Activated CD8-positive, alpha-beta T cell treated with anti-CD3 and anti-CD28 coated beads, Interleukin-2, amount 10 ng/mL, durations not matched to agents 7 days and 5 days (primary cell): Measurements from ENCODE around the gene NFIA. TPM values are rescaled to one million over a fixed set of nuclear protein-coding genes. Genes with fewer than 3 reads are reported as not detected.

Experiments used
- ATAC-seq: fragments of 150-1000 bp; cut with Tn5 transposase; one replicate; pipeline ENCODE4 v1.10.0; 2021; ENCODE audit warnings: moderate library complexity
- CTCF ChIA-PET: fragments of 350-600 bp; sonication (Branson Sonifier 250); formaldehyde crosslinking; loops from one replicate; lab custom pipeline; 2021; ENCODE audit warnings: antibody characterized with exemption; lab: Charles Lee
- POLR2A ChIA-PET: fragments of 350-600 bp; sonication (Branson Sonifier 250); formaldehyde crosslinking; loops from one replicate; lab custom pipeline; 2021; ENCODE audit warnings: antibody characterized with exemption; lab: Charles Lee
- DNase-seq: peaks from one replicate; pipeline ENCODE4 v3.0.0-alpha.2; 2020
- H3K27ac Mint-ChIP-seq: one replicate; pipeline ENCODE4 v1.8.0; 2021; ENCODE audit warnings: mild to moderate bottlenecking, mixed read lengths
- H3K27me3 Mint-ChIP-seq: one replicate; pipeline ENCODE4 v1.8.0; 2021; ENCODE audit warnings: low read depth, mixed read lengths
- H3K36me3 Mint-ChIP-seq: one replicate; pipeline ENCODE4 v1.8.0; 2021; ENCODE audit warnings: low read depth, mixed read lengths
- H3K4me1 Mint-ChIP-seq: one replicate; pipeline ENCODE4 v1.8.0; 2021; ENCODE audit warnings: low read depth, mixed read lengths
- H3K4me3 Mint-ChIP-seq: one replicate; pipeline ENCODE4 v1.8.0; 2021; ENCODE audit warnings: mild to moderate bottlenecking, mixed read lengths
- H3K9me3 Mint-ChIP-seq: one replicate; pipeline ENCODE4 v1.8.0; 2022; ENCODE audit warnings: mixed read lengths; ENCODE audit not compliant: insufficient read depth
- total RNA-seq, 2 experiments: library from RNA; stranded (reverse); gene quantifications; one replicate each; pipeline ENCODE4 v1.2.3, GENCODE V29; 2021

NFIA gene
- total RNA-seq, 2 experiments from 2014 or later, result 0.66 to 0.78 TPM

- ChIA-PET CTCF (no interaction called here), POLR2A (no interaction called here)
- ATAC-seq (no peak), DNase-seq (no peak)
- H3K9me3 Mint-ChIP-seq, result no peaks in the 10 kb centered on the region
- no peak overlapping the region for H3K27ac Mint-ChIP-seq
- peaks cover 3% of the 10 kb centered on the region for H3K27me3 Mint-ChIP-seq
- H3K4me3 Mint-ChIP-seq, result no peak overlapping the region
- H3K36me3 Mint-ChIP-seq, result no peaks in the 10 kb centered on the region
- H3K4me1 Mint-ChIP-seq, result no peaks in the 10 kb centered on the region
Measured at GRCh38 chr1:61469365-61469764, 387.0 kb downstream of the NFIA start.

GRCh38 chr1:61472876-61473275 lies 390.5 kb downstream of the NFIA start:
- no peaks in the 10 kb centered on the region for H3K4me1 Mint-ChIP-seq
- H3K27me3 Mint-ChIP-seq, result peaks cover 3% of the 10 kb centered on the region
- no peaks in the 10 kb centered on the region for H3K36me3 Mint-ChIP-seq
- no peak for ATAC-seq
- no peak overlapping the region for H3K4me3 Mint-ChIP-seq
- ChIA-PET POLR2A (no interaction called here), CTCF (no interaction called here)
- no peaks in the 10 kb centered on the region for H3K9me3 Mint-ChIP-seq
- DNase-seq, result no peak
- no peak overlapping the region for H3K27ac Mint-ChIP-seq

- ChIA-PET CTCF (no interaction called here), POLR2A (no interaction called here)
- DNase-seq, result no peak
- H3K9me3 Mint-ChIP-seq, result no peaks in the 10 kb centered on the region
- no peaks in the 10 kb centered on the region for H3K4me1 Mint-ChIP-seq
- H3K4me3 Mint-ChIP-seq, result no peak overlapping the region
- H3K27ac Mint-ChIP-seq, result no peak overlapping the region
- peaks cover 3% of the 10 kb centered on the region for H3K27me3 Mint-ChIP-seq
- H3K36me3 Mint-ChIP-seq, result no peaks in the 10 kb centered on the region
- ATAC-seq, result no peak
Measured at GRCh38 chr1:61474269-61474817, 392.0 kb downstream of the NFIA start.

GRCh38 chr1:61474963-61475362 lies 392.6 kb downstream of the NFIA start:
- DNase-seq (no peak), ATAC-seq (no peak)
- no peaks in the 10 kb centered on the region for H3K4me1 Mint-ChIP-seq
- CTCF ChIA-PET, result no interaction called here
- no peak overlapping the region for H3K27ac Mint-ChIP-seq
- H3K4me3 Mint-ChIP-seq, result no peak overlapping the region
- H3K27me3 Mint-ChIP-seq, result peaks cover 3% of the 10 kb centered on the region
- no peaks in the 10 kb centered on the region for H3K9me3 Mint-ChIP-seq
- POLR2A ChIA-PET, result no interaction called here
- no peaks in the 10 kb centered on the region for H3K36me3 Mint-ChIP-seq

GRCh38 chr1:61477301-61477700 lies 394.9 kb downstream of the NFIA start:
- ATAC-seq, result no peak
- CTCF ChIA-PET, result no interaction called here
- H3K9me3 Mint-ChIP-seq, result no peaks in the 10 kb centered on the region
- no peak overlapping the region for H3K4me3 Mint-ChIP-seq
- H3K27me3 Mint-ChIP-seq, result peaks cover 17% of the 10 kb centered on the region
- DNase-seq, result no peak
- POLR2A ChIA-PET, result no interaction called here
- H3K4me1 Mint-ChIP-seq, result no peaks in the 10 kb centered on the region
- no peaks in the 10 kb centered on the region for H3K36me3 Mint-ChIP-seq
- no peak overlapping the region for H3K27ac Mint-ChIP-seq

GRCh38 chr1:61480273-61480935 lies 398.0 kb downstream of the NFIA start:
- CTCF ChIA-PET, result no interaction called here
- H3K27me3 Mint-ChIP-seq, result peaks cover 21% of the 10 kb centered on the region

GRCh38 chr1:61481315-61481715 lies 399.0 kb downstream of the NFIA start:
- CTCF ChIA-PET, result interaction anchor here (1.4 kb wide), 1 partner anchor 29 kb away, joined by 3 read pairs; no protein-coding TSS in a partner anchor
- H3K9me3 Mint-ChIP-seq, result no peaks in the 10 kb centered on the region
- POLR2A ChIA-PET, result no interaction called here
- DNase-seq, result no peak
- no peaks in the 10 kb centered on the region for H3K4me1 Mint-ChIP-seq
- no peak overlapping the region for H3K27ac Mint-ChIP-seq
- no peak for ATAC-seq
- no peaks in the 10 kb centered on the region for H3K36me3 Mint-ChIP-seq
- H3K27me3 Mint-ChIP-seq, result peaks cover 21% of the 10 kb centered on the region
- no peak overlapping the region for H3K4me3 Mint-ChIP-seq

More at GRCh38 chr1:61480273-61480935, 398.0 kb downstream of the NFIA start:
- no peaks in the 10 kb centered on the region for H3K9me3 Mint-ChIP-seq
- POLR2A ChIA-PET, result no interaction called here
- no peak for ATAC-seq
- H3K4me1 Mint-ChIP-seq, result no peaks in the 10 kb centered on the region
- H3K4me3 Mint-ChIP-seq, result no peak overlapping the region
- no peak overlapping the region for H3K27ac Mint-ChIP-seq
- no peak for DNase-seq
- H3K36me3 Mint-ChIP-seq, result no peaks in the 10 kb centered on the region

GRCh38 chr1:61482170-61482734 lies 399.9 kb downstream of the NFIA start:
- Mint-ChIP-seq H3K27me3 (peaks cover 21% of the 10 kb centered on the region), H3K9me3 (no peaks in the 10 kb centered on the region)
- CTCF ChIA-PET, result interaction anchor here (1.4 kb wide), 1 partner anchor 28 kb away, joined by 3 read pairs; no protein-coding TSS in a partner anchor

GRCh38 chr1:61486783-61487536 lies 404.6 kb downstream of the NFIA start:
- Mint-ChIP-seq H3K36me3 (no peaks in the 10 kb centered on the region), H3K4me1 (no peaks in the 10 kb centered on the region), H3K27me3 (peaks cover 12% of the 10 kb centered on the region), H3K27ac (no peak overlapping the region), H3K4me3 (no peak overlapping the region), H3K9me3 (no peaks in the 10 kb centered on the region)
- DNase-seq (no peak), ATAC-seq (no peak)
- POLR2A ChIA-PET, result no interaction called here
- CTCF ChIA-PET, result interaction anchor here (1.8 kb wide), 2 partner anchors 34 to 366 kb away, joined by 4 to 6 read pairs; no protein-coding TSS in a partner anchor

More at GRCh38 chr1:61482170-61482734, 399.9 kb downstream of the NFIA start:
- H3K36me3 Mint-ChIP-seq, result no peaks in the 10 kb centered on the region
- no peaks in the 10 kb centered on the region for H3K4me1 Mint-ChIP-seq
- POLR2A ChIA-PET, result no interaction called here
- no peak overlapping the region for H3K27ac Mint-ChIP-seq
- DNase-seq, result no peak
- ATAC-seq, result no peak
- H3K4me3 Mint-ChIP-seq, result no peak overlapping the region

- CTCF ChIA-PET, result interaction anchor here (1.8 kb wide), 2 partner anchors 35 to 365 kb away, joined by 4 to 6 read pairs; no protein-coding TSS in a partner anchor
- Mint-ChIP-seq H3K4me3 (no peak overlapping the region), H3K27me3 (peaks cover 9% of the 10 kb centered on the region), H3K27ac (no peak overlapping the region), H3K36me3 (no peaks in the 10 kb centered on the region), H3K9me3 (no peaks in the 10 kb centered on the region), H3K4me1 (no peaks in the 10 kb centered on the region)
- DNase-seq (no peak), ATAC-seq (no peak)
- POLR2A ChIA-PET, result no interaction called here
Measured at GRCh38 chr1:61487801-61488200, 405.4 kb downstream of the NFIA start.

- ChIA-PET POLR2A (no interaction called here), CTCF (interaction anchor here (0.9 kb wide), 1 partner anchor 98 kb away, joined by 3 read pairs; no protein-coding TSS in a partner anchor)
- Mint-ChIP-seq H3K36me3 (no peaks in the 10 kb centered on the region), H3K27me3 (peaks cover 2% of the 10 kb centered on the region), H3K4me3 (no peak overlapping the region), H3K9me3 (no peaks in the 10 kb centered on the region), H3K4me1 (no peaks in the 10 kb centered on the region), H3K27ac (no peak overlapping the region)
- ATAC-seq, result no peak
- no peak for DNase-seq
Measured at GRCh38 chr1:61490924-61491323, 408.6 kb downstream of the NFIA start.
